ENCODE data around the gene MS4A6A.

DNA sequence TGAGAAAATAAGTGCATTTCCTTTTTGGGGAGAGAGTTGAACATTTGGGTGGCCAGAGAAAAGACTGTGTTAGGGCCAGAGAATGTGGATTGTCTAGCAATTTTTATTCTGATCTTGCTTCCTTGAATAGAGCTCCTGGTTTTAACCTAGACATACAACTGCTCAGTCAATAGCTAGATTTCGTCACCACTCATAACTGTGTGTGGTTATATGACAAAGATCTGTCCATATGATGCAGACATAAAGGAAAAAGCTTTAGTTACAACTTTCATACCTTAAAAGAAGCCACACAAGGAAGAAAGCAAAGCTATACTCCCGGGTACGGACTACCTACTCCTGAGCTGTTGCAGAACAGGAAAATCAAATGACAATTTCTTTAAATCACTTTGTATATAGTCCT, 37.2 kb downstream of the MS4A6A start:
- no peak for TF ChIP-seq TCF12 (IDR thresholded peaks at IDR 0.05; ENCODE audit: low read depth)
- no peak for TF ChIP-seq RAD21 (IDR thresholded peaks at IDR 0.05; ENCODE audit: low read depth)
- TF ChIP-seq REST (IDR thresholded peaks at IDR 0.05; ENCODE audit: low read depth) = no peak

Data from Ishikawa (cell line).